Trophoblast cell (in vitro differentiated cells and primary cell): ENCODE measurements around the gene TECTA.
"Not testable (repeated sequence)": the region's sequence is repeated elsewhere in the genome, so short reads cannot be mapped to it uniquely, and the experiment has no call there.

Source experiments
- DNase-seq, 2 donors: peaks; one replicate each; pipeline ENCODE4 v3.0.0-alpha.2; 2016
- H2AFZ ChIP-seq: 2 replicates; pipeline ENCODE4 v1.6.1; 2013; ENCODE audit warnings: low read length, moderate library complexity, mild to moderate bottlenecking; ENCODE audit not compliant: insufficient read depth, poor library complexity
- H2AK5ac ChIP-seq: 2 replicates; pipeline ENCODE4 v1.6.1; 2013; ENCODE audit warnings: mild to moderate bottlenecking, low read length
- H2BK120ac ChIP-seq: 2 replicates; pipeline ENCODE4 v1.6.1; 2013; ENCODE audit warnings: low read length, mild to moderate bottlenecking, moderate library complexity; ENCODE audit not compliant: insufficient read depth, poor library complexity
- H2BK12ac ChIP-seq: 2 replicates; pipeline ENCODE4 v1.6.1; 2013; ENCODE audit warnings: mild to moderate bottlenecking, low read length, moderate library complexity
- H2BK5ac ChIP-seq: 2 replicates; pipeline ENCODE4 v1.6.1; 2013; ENCODE audit warnings: low read length, low read depth, moderate library complexity, mild to moderate bottlenecking; ENCODE audit not compliant: poor library complexity
- H3K14ac ChIP-seq: 2 replicates; pipeline ENCODE4 v1.6.1; 2013; ENCODE audit warnings: mild to moderate bottlenecking, low read length
- H3K18ac ChIP-seq: 2 replicates; pipeline ENCODE4 v1.6.1; 2013; ENCODE audit warnings: mild to moderate bottlenecking, low read length
- H3K23ac ChIP-seq: 2 replicates; pipeline ENCODE4 v1.6.1; 2013; ENCODE audit warnings: low read length
- H3K27ac ChIP-seq: 2 replicates; pipeline ENCODE4 v1.5.1; 2013; ENCODE audit warnings: low read depth, mild to moderate bottlenecking, inconsistent platforms, low read length, moderate library complexity
- H3K27me3 ChIP-seq: 2 replicates; pipeline ENCODE4 v1.6.1; 2013; ENCODE audit warnings: inconsistent platforms, mild to moderate bottlenecking, low read length, moderate library complexity; ENCODE audit not compliant: insufficient read depth
- H3K36me3 ChIP-seq, 2 experiments: 1 replicate in 1 of 2; 2 replicates in 1 of 2; pipeline ENCODE4 v1.6.1; 2013; ENCODE audit warnings: low read length in 2 of 2, mild to moderate bottlenecking in 2 of 2, moderate library complexity in 1 of 2; ENCODE audit not compliant: insufficient read depth in 2 of 2, control insufficient read depth in 1 of 2
- H3K4ac ChIP-seq: 2 replicates; pipeline ENCODE4 v1.6.1; 2013; ENCODE audit warnings: low read depth, mild to moderate bottlenecking, low read length, moderate library complexity
- H3K4me1 ChIP-seq, 2 experiments: 1 replicate in 1 of 2; 2 replicates in 1 of 2; pipeline ENCODE4 v1.6.1; 2013; ENCODE audit warnings: low read length in 2 of 2, mild to moderate bottlenecking in 2 of 2, moderate library complexity in 1 of 2; ENCODE audit not compliant: insufficient read depth in 2 of 2, control insufficient read depth in 1 of 2
- H3K4me2 ChIP-seq: 2 replicates; pipeline ENCODE4 v1.6.1; 2013; ENCODE audit warnings: inconsistent platforms, mild to moderate bottlenecking, low read length, moderate library complexity
- H3K4me3 ChIP-seq: 2 replicates; pipeline ENCODE4 v1.5.1; 2013; ENCODE audit warnings: mild to moderate bottlenecking, low read depth, low read length, inconsistent platforms
- H3K79me1 ChIP-seq: one replicate; pipeline ENCODE4 v1.6.1; 2013; ENCODE audit warnings: low read length
- H3K79me2 ChIP-seq: 2 replicates; pipeline ENCODE4 v1.6.1; 2013; ENCODE audit warnings: low read length, mild to moderate bottlenecking; ENCODE audit not compliant: control insufficient read depth, insufficient read depth, poor library complexity
- H3K9ac ChIP-seq: 2 replicates; pipeline ENCODE4 v1.6.1; 2013; ENCODE audit warnings: mild to moderate bottlenecking, low read length
- H3K9me3 ChIP-seq: 2 replicates; pipeline ENCODE4 v1.6.1; 2013; ENCODE audit warnings: low read depth, mild to moderate bottlenecking, control low read depth, inconsistent platforms, low read length; ENCODE audit not compliant: insufficient read depth
- H4K12ac ChIP-seq: 2 replicates; pipeline ENCODE4 v1.6.1; 2013; ENCODE audit warnings: low read depth, mild to moderate bottlenecking, low read length, moderate library complexity
- H4K8ac ChIP-seq: 2 replicates; pipeline ENCODE4 v1.6.1; 2013; ENCODE audit warnings: low read depth, mild to moderate bottlenecking, low read length, moderate library complexity
- H4K91ac ChIP-seq: one replicate; pipeline ENCODE4 v1.6.1; 2013; ENCODE audit warnings: low read depth, mild to moderate bottlenecking, low read length, moderate library complexity
- WGBS: extraction: QIAGEN DNeasy Blood & Tissue Kit; methylation state at CpG from one replicate; pipeline ENCODE4 v1.1.7; 2013; ENCODE audit warnings: missing lambda C conversion rate; ENCODE audit not compliant: insufficient read length, insufficient coverage; ENCODE audit errors: extremely low coverage; 5-methylcytosine and 5-hydroxymethylcytosine counted together

Gene TECTA

DNA sequence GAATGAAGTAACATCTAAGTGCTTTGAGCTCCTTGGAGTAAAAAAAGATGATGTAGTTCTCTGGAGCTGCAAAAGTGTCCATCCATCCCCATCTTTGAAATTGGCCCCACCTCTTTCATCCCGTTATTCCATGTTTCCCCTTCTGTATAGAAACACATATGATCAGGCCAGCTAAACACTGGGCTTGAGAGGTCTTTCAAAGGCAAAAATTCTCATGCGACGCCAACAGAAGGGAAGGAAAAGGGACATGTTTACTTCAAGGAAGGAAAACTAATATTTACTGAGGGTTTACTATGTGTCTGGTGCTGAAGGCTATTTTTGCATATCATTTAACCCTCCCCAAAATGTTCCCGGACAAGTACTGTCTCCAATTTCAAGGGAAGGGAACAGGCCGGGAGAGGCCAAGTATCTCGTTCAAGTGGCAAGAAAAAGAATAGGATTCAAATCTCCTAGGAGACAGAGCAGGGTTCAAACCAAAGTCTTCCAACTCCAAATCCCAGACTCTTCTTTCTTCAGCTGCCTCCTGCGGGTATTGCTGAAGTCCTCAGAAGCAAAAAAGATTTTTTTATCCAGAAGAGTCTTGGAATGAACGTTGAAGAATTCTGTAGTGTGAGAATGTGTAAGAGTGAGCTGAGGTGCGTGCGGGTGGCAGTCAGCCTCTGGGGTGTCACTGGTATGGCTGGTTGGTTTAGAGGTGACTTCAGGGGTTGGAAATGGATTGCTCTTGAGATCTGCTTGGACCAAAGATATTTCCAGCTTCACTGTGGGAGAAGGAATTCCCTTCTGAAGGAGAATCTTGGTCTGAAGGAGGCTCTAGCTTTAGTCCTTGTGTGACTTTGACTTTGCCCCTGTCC lies 10.1 kb downstream of the TECTA start:
- H3K79me1 ChIP-seq, result no peaks in the 10 kb centered on the region
- H3K4me3 ChIP-seq, result no peak overlapping the region
- no peak for DNase-seq
- H2AK5ac ChIP-seq, result no peak overlapping the region
- no peak overlapping the region for H4K8ac ChIP-seq
- no peak overlapping the region for H3K9ac ChIP-seq
- no peak overlapping the region for H4K12ac ChIP-seq
- H3K79me2 ChIP-seq, result no peaks in the 10 kb centered on the region
- H3K18ac ChIP-seq, result no peak overlapping the region
- H3K27me3 ChIP-seq, result no peaks in the 10 kb centered on the region
- no CpG with 5 or more reads among the region's 10 CpGs for WGBS
- no peak overlapping the region for H2BK12ac ChIP-seq
- no peak overlapping the region for H2BK5ac ChIP-seq
- H4K91ac ChIP-seq, result no peak overlapping the region
- H3K4me2 ChIP-seq, result no peak overlapping the region
- H3K27ac ChIP-seq, result no peak overlapping the region
- no peaks in the 10 kb centered on the region for H3K4me1 ChIP-seq
- H2BK120ac ChIP-seq, result no peak overlapping the region
- H2AFZ ChIP-seq, result no peak overlapping the region
- H3K23ac ChIP-seq, result no peak overlapping the region
- H3K9me3 ChIP-seq, result no peaks in the 10 kb centered on the region
- no peak overlapping the region for H3K14ac ChIP-seq
- no peak overlapping the region for H3K4ac ChIP-seq
- H3K36me3 ChIP-seq, result no peaks in the 10 kb centered on the region

- DNase-seq, result peak; percentile 46 to 72
- no peak overlapping the region for H4K8ac ChIP-seq
- no peak overlapping the region for H3K27ac ChIP-seq
- H3K4me1 ChIP-seq, result no peaks in the 10 kb centered on the region
- H4K91ac ChIP-seq, result no peak overlapping the region
- H3K23ac ChIP-seq, result no peak overlapping the region
- no peak overlapping the region for H3K4me2 ChIP-seq
- no peak overlapping the region for H3K14ac ChIP-seq
- H2AK5ac ChIP-seq, result no peak overlapping the region
- no peak overlapping the region for H3K9ac ChIP-seq
- no peak overlapping the region for H3K4ac ChIP-seq
- H3K18ac ChIP-seq, result no peak overlapping the region
- no peak overlapping the region for H2BK120ac ChIP-seq
- no CpG with 5 or more reads among the region's 32 CpGs for WGBS
- no peaks in the 10 kb centered on the region for H3K79me1 ChIP-seq
- no peaks in the 10 kb centered on the region for H3K79me2 ChIP-seq
- H2BK12ac ChIP-seq, result no peak overlapping the region
- H3K27me3 ChIP-seq, result no peaks in the 10 kb centered on the region
- H3K4me3 ChIP-seq, result no peak overlapping the region
- H2BK5ac ChIP-seq, result no peak overlapping the region
- H2AFZ ChIP-seq, result no peak overlapping the region
- H4K12ac ChIP-seq, result no peak overlapping the region
- H3K36me3 ChIP-seq, result no peaks in the 10 kb centered on the region
- no peaks in the 10 kb centered on the region for H3K9me3 ChIP-seq
Observed at GRCh38 chr11:121112498-121113455, 11.7 kb downstream of the TECTA start.

GRCh38 chr11:121113611-121114010 lies 12.6 kb downstream of the TECTA start:
- Histone ChIP-seq H3K23ac (no peak overlapping the region), H2BK5ac (no peak overlapping the region), H4K91ac (no peak overlapping the region), H2AK5ac (no peak overlapping the region), H3K9ac (no peak overlapping the region), H4K12ac (no peak overlapping the region), H3K9me3 (no peaks in the 10 kb centered on the region), H3K18ac (no peak overlapping the region), H3K79me2 (no peaks in the 10 kb centered on the region), H2AFZ (no peak overlapping the region), H3K79me1 (no peaks in the 10 kb centered on the region), H3K4me2 (no peak overlapping the region), H3K4me3 (no peak overlapping the region), H4K8ac (no peak overlapping the region), H3K4me1 (no peaks in the 10 kb centered on the region), H3K4ac (no peak overlapping the region), H3K36me3 (no peaks in the 10 kb centered on the region), H2BK120ac (no peak overlapping the region), H3K14ac (no peak overlapping the region), H2BK12ac (no peak overlapping the region), H3K27ac (no peak overlapping the region), H3K27me3 (no peaks in the 10 kb centered on the region)
- no peak for DNase-seq
- no CpG with 5 or more reads among the region's 9 CpGs for WGBS

GRCh38 chr11:121115024-121115423 lies 14.0 kb downstream of the TECTA start:
- not testable (repeated sequence) for H3K4me3 ChIP-seq, H3K79me1 ChIP-seq, H3K9me3 ChIP-seq

More at GRCh38 chr11:121115024-121115423, 14.0 kb downstream of the TECTA start:
- not testable (repeated sequence) for H2BK12ac ChIP-seq, H3K9ac ChIP-seq, H4K8ac ChIP-seq, H3K4ac ChIP-seq, H3K14ac ChIP-seq, H4K91ac ChIP-seq, H3K23ac ChIP-seq, H3K79me2 ChIP-seq, H2AFZ ChIP-seq, H3K4me1 ChIP-seq, H2BK120ac ChIP-seq, H2AK5ac ChIP-seq, H3K27me3 ChIP-seq, H3K27ac ChIP-seq, H3K18ac ChIP-seq, H3K4me2 ChIP-seq, H2BK5ac ChIP-seq, H4K12ac ChIP-seq, H3K36me3 ChIP-seq, DNase-seq
- no CpG with 5 or more reads among the region's 1 CpG for WGBS
